ENCODE data around the gene SETX. TPM values are rescaled to one million over a fixed set of nuclear protein-coding genes. Genes with fewer than 3 reads are reported as not detected.

The SETX gene
- total and polyA plus RNA-seq, 10 of the 15 experiments (the other 5 are each of a cell fraction or from before 2014, with no cell fraction given), result 15.8 to 75.7 (median 37.0) TPM

DNA sequence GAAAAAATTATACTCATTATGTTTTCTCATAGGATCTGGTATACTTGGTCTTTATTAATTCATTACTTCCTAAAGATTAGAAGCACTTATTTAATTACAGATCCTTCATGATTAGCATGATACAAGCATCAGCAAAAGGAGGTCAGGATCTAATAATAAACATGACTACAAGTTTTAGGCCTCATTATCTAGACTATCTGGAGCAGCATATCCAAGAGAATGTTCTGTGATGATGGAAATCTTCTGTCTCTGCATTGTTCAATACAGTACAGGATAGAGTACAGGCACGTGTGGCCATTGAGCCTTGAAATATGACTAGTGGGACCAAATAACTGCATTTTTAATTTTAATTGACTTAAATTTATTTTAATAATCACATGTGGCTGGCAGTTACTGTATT lies 21.2 kb downstream of the SETX start:
- Histone ChIP-seq H3K4me1 (ENCODE audit: control insufficient read depth, insufficient read depth, low read length) (no peaks in the 10 kb centered on the region), H3K36me3 (ENCODE audit: control insufficient read depth in 2 of 2, insufficient read depth in 2 of 2, low read length in 1 of 2) (peaks cover 8 to 50% of the 10 kb centered on the region in 2 experiments), H3K27ac (ENCODE audit: control insufficient read depth, insufficient read depth) (no peak overlapping the region), H3K9me3 (replicated peaks; ENCODE audit: control insufficient read depth, insufficient read depth, low read length) (no peaks in the 10 kb centered on the region; the same call in 2 of the 3 replicates), H4K20me1 (ENCODE audit: control insufficient read depth, insufficient read depth) (no peaks in the 10 kb centered on the region), H3K79me2 (ENCODE audit: control insufficient read depth, insufficient read depth, low read length) (no peaks in the 10 kb centered on the region), H2AFZ (ENCODE audit: control insufficient read depth, low read depth, low read length) (no peak overlapping the region), H3K4me3 (no peak overlapping the region), H3K27me3 (replicated peaks in 1 of 2; ENCODE audit: control insufficient read depth in 2 of 2, insufficient read depth in 2 of 2, low read length in 1 of 2) (no peaks in the 10 kb centered on the region), H3K4me2 (ENCODE audit: control insufficient read depth, insufficient read depth) (no peak overlapping the region), H3K9ac (ENCODE audit: control insufficient read depth, insufficient read depth, low read length) (no peak overlapping the region)
- ChIA-PET CTCF (no interaction called here), RAD21 (ENCODE audit: unreplicated experiment) (no interaction called here), SMC1A (ENCODE audit: uncharacterized antibody, unreplicated experiment) (no interaction called here), POLR2A (no interaction called here)
- ATAC-seq (no peak), FAIRE-seq (no peak), DNase-seq (ENCODE audit: low read depth, low spot score) (no peak)
- no TSS peak for BruUV-seq (replicated peaks)
- in situ Hi-C loops (cut with MboI), result no loop called here
- 96% methylated on average over 1 of the region's 1 CpG for WGBS (ENCODE audit: insufficient coverage, insufficient replicate concordance, low lambda C conversion rate, missing lambda C conversion rate)
- intact Hi-C loops (cut with micrococcal nuclease; ENCODE audit: unreplicated experiment), result no loop called here
- TF ChIP-seq CREB1 (IDR thresholded peaks at IDR 0.05; ENCODE audit: low read depth), result no peak
- TF ChIP-seq, protein P1, sequence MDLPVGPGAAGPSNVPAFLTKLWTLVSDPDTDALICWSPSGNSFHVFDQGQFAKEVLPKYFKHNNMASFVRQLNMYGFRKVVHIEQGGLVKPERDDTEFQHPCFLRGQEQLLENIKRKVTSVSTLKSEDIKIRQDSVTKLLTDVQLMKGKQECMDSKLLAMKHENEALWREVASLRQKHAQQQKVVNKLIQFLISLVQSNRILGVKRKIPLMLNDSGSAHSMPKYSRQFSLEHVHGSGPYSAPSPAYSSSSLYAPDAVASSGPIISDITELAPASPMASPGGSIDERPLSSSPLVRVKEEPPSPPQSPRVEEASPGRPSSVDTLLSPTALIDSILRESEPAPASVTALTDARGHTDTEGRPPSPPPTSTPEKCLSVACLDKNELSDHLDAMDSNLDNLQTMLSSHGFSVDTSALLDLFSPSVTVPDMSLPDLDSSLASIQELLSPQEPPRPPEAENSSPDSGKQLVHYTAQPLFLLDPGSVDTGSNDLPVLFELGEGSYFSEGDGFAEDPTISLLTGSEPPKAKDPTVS (IDR thresholded peaks at IDR 0.05; ENCODE audit: low read depth, low read length), result no peak
- no peak for TF ChIP-seq BHLHE40 (IDR thresholded peaks at IDR 0.05; ENCODE audit: borderline replicate concordance in 1 of 2, low read depth in 2 of 2, low read length in 1 of 2)
- TF ChIP-seq IKZF1 (conservative IDR thresholded peaks at IDR 0.05), result no peak
- no peak for TF ChIP-seq ZNF207 (IDR thresholded peaks at IDR 0.05; ENCODE audit: borderline replicate concordance)
- TF ChIP-seq, protein P2, sequence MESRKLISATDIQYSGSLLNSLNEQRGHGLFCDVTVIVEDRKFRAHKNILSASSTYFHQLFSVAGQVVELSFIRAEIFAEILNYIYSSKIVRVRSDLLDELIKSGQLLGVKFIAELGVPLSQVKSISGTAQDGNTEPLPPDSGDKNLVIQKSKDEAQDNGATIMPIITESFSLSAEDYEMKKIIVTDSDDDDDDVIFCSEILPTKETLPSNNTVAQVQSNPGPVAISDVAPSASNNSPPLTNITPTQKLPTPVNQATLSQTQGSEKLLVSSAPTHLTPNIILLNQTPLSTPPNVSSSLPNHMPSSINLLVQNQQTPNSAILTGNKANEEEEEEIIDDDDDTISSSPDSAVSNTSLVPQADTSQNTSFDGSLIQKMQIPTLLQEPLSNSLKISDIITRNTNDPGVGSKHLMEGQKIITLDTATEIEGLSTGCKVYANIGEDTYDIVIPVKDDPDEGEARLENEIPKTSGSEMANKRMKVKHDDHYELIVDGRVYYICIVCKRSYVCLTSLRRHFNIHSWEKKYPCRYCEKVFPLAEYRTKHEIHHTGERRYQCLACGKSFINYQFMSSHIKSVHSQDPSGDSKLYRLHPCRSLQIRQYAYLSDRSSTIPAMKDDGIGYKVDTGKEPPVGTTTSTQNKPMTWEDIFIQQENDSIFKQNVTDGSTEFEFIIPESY (IDR thresholded peaks at IDR 0.05), result no peak
- TF ChIP-seq NFYA (IDR thresholded peaks at IDR 0.05; ENCODE audit: borderline replicate concordance, low read depth, low read length), result no peak
- TF ChIP-seq ETV6 (conservative IDR thresholded peaks at IDR 0.05 in 1 of 2, IDR thresholded peaks at IDR 0.05 in 1 of 2; ENCODE audit: borderline replicate concordance in 1 of 2, low read depth in 1 of 2), result no peak
- TF ChIP-seq CREM (IDR thresholded peaks at IDR 0.05; ENCODE audit: low read depth), result no peak
- TF ChIP-seq MYB (IDR thresholded peaks at IDR 0.05; ENCODE audit: borderline replicate concordance, low read depth, low read length), result no peak
- TF ChIP-seq SP1 (IDR thresholded peaks at IDR 0.05; ENCODE audit: low read depth, low read length), result no peak
- TF ChIP-seq ATF7 (IDR thresholded peaks at IDR 0.05; ENCODE audit: low read depth), result no peak
- no peak for TF ChIP-seq SIX5 (IDR thresholded peaks at IDR 0.05; ENCODE audit: low read depth, low read length, severe bottlenecking)
- TF ChIP-seq, protein P3, sequence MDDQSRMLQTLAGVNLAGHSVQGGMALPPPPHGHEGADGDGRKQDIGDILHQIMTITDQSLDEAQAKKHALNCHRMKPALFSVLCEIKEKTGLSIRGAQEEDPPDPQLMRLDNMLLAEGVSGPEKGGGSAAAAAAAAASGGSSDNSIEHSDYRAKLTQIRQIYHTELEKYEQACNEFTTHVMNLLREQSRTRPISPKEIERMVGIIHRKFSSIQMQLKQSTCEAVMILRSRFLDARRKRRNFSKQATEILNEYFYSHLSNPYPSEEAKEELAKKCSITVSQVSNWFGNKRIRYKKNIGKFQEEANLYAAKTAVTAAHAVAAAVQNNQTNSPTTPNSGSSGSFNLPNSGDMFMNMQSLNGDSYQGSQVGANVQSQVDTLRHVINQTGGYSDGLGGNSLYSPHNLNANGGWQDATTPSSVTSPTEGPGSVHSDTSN (IDR thresholded peaks at IDR 0.05; ENCODE audit: insufficient replicate concordance, low read depth, low read length), result no peak
- TF ChIP-seq ZBED1 (IDR thresholded peaks at IDR 0.05; ENCODE audit: borderline replicate concordance), result no peak

Data from GM12878 (cell line).